ENCODE results near the gene PCNX3. TPM values are rescaled to one million over a fixed set of nuclear protein-coding genes. Genes with fewer than 3 reads are reported as not detected.

PCNX3 gene
- total RNA-seq, 1 experiment from 2014 or later = 50.4 TPM

DNA sequence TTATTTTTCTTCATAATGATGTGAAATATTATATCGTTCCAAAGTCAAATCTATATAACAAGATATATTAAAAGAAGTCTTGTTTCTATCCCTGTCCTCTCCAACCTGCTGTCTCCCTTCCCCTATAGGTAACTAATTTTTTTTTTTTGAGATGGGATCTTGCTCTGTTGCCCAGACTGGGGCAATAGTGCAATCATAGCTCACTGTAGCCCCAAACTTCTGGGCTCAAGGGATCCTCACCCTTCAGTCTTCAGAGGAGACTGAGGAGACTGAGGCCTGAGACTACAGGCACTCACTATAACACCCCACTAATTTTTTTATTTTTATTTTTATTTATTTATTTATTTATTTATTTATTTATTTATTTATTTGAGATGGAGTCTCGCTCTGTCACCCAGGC is 57.4 kb downstream of the PCNX3 start:
- Histone ChIP-seq H3K4me1 (ENCODE audit: control insufficient read depth in 1 of 2, insufficient read depth in 2 of 2, low read length in 2 of 2) (no peaks in the 10 kb centered on the region), H4K20me1 (ENCODE audit: insufficient read depth) (no peaks in the 10 kb centered on the region), H2AFZ (ENCODE audit: low read depth, low read length, poor library complexity, severe bottlenecking) (no peak overlapping the region), H3K36me3 (ENCODE audit: control insufficient read depth in 1 of 2, insufficient read depth in 2 of 2, low read length in 2 of 2) (no peaks in the 10 kb centered on the region), H3K9me2 (ENCODE audit: insufficient read depth) (no peaks in the 10 kb centered on the region), H3K27me3 (ENCODE audit: insufficient read depth, low read length) (no peaks in the 10 kb centered on the region), H3K27ac (ENCODE audit: low read depth, low read length) (no peak overlapping the region), H3K4me3 (replicated peaks in 1 of 2; ENCODE audit: low read depth in 1 of 2, low read length in 2 of 2) (no peak overlapping the region), H3K9me3 (ENCODE audit: control insufficient read depth in 1 of 2, insufficient read depth in 1 of 2, low read depth in 1 of 2, low read length in 2 of 2) (no peaks in the 10 kb centered on the region), H3K79me2 (ENCODE audit: insufficient read depth, low read length) (no peaks in the 10 kb centered on the region), H3K9ac (ENCODE audit: low read length) (no peak overlapping the region), H3K4me2 (ENCODE audit: low read length) (no peak overlapping the region)
- no peak for ATAC-seq
- POLR2A ChIA-PET = no interaction called here
- intact Hi-C loops (cut with micrococcal nuclease) = no loop called here
- BruUV-seq (replicated peaks) = no TSS peak
- TF ChIP-seq CBX3 (IDR thresholded peaks at IDR 0.05; ENCODE audit: low read depth) (no peak), EGR1 (IDR thresholded peaks at IDR 0.05; ENCODE audit: low read depth) (no peak), SRF (IDR thresholded peaks at IDR 0.05; ENCODE audit: low read depth) (no peak), ZFX (IDR thresholded peaks at IDR 0.05) (no peak), EZH2phosphoT487 (IDR thresholded peaks at IDR 0.05; ENCODE audit: borderline replicate concordance) (no peak), YY1 (IDR thresholded peaks at IDR 0.05; ENCODE audit: extremely low read depth, insufficient replicate concordance, low read depth, low read length) (no peak), ELF1 (IDR thresholded peaks at IDR 0.05; ENCODE audit: borderline replicate concordance, low read depth) (no peak), POLR2A (IDR thresholded peaks at IDR 0.05; ENCODE audit: borderline replicate concordance, extremely low read depth, insufficient read depth, insufficient read length) (no peak), JUND (IDR thresholded peaks at IDR 0.05) (no peak)
- TF ChIP-seq, protein P1, sequence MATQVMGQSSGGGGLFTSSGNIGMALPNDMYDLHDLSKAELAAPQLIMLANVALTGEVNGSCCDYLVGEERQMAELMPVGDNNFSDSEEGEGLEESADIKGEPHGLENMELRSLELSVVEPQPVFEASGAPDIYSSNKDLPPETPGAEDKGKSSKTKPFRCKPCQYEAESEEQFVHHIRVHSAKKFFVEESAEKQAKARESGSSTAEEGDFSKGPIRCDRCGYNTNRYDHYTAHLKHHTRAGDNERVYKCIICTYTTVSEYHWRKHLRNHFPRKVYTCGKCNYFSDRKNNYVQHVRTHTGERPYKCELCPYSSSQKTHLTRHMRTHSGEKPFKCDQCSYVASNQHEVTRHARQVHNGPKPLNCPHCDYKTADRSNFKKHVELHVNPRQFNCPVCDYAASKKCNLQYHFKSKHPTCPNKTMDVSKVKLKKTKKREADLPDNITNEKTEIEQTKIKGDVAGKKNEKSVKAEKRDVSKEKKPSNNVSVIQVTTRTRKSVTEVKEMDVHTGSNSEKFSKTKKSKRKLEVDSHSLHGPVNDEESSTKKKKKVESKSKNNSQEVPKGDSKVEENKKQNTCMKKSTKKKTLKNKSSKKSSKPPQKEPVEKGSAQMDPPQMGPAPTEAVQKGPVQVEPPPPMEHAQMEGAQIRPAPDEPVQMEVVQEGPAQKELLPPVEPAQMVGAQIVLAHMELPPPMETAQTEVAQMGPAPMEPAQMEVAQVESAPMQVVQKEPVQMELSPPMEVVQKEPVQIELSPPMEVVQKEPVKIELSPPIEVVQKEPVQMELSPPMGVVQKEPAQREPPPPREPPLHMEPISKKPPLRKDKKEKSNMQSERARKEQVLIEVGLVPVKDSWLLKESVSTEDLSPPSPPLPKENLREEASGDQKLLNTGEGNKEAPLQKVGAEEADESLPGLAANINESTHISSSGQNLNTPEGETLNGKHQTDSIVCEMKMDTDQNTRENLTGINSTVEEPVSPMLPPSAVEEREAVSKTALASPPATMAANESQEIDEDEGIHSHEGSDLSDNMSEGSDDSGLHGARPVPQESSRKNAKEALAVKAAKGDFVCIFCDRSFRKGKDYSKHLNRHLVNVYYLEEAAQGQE (IDR thresholded peaks at IDR 0.05; ENCODE audit: low read depth) = no peak
- DNase-seq (ENCODE audit: low read depth, low spot score) = no peak
- RAD21 ChIA-PET (ENCODE audit: low non-redundant PET in 1 of 2, low total read pairs in 2 of 2, uncharacterized antibody in 2 of 2, unreplicated experiment in 2 of 2) = no interaction called here
- CTCF ChIA-PET = no interaction called here

All from HCT116 (cell line).